GM18498 (cell line): ENCODE results near the gene PCDHGA11.
A peak's percentile ranks its signal among the peaks of the same experiment; 100 is the strongest.
"Not testable (repeated sequence)": the region's sequence is repeated elsewhere in the genome, so short reads cannot be mapped to it uniquely, and the experiment has no call there.

ENCODE experiments used
- ATAC-seq: cut with Tn5 transposase; IDR thresholded peaks from one replicate; pipeline ENCODE4 v1.9.1; 2021; ENCODE audit warnings: mild to moderate bottlenecking, moderate library complexity; ENCODE audit not compliant: unreplicated experiment

PCDHGA11 gene

GRCh38 chr5:141420855-141421488, at the start of gene PCDHGA11:
Gene PCDHGA11 (plus strand): TSS chr5:141421051. CDS start chr5:141421228, 177 bp downstream.
- ATAC-seq = peak; percentile 65

GRCh38 chr5:141371572-141372475, 49.0 kb upstream of the PCDHGA11 start:
- ATAC-seq = no peak

- ATAC-seq = no peak
Observed at GRCh38 chr5:141373673-141374317, 47.1 kb upstream of the PCDHGA11 start, which contains the start of gene PCDHGA6. Gene PCDHGA6 (plus strand): TSS chr5:141373891. CDS start chr5:141374084, 193 bp downstream.

- ATAC-seq = no peak
Observed at GRCh38 chr5:141374627-141375026, 46.2 kb upstream of the PCDHGA11 start.

GRCh38 chr5:141375444-141376155, 45.3 kb upstream of the PCDHGA11 start:
- ATAC-seq = not testable (repeated sequence)

- ATAC-seq = no peak
Observed at GRCh38 chr5:141382469-141383294, 38.2 kb upstream of the PCDHGA11 start, which contains the start of gene PCDHGA7. Gene PCDHGA7 (plus strand): TSS chr5:141382742. CDS start chr5:141382900, 158 bp downstream.

- ATAC-seq = no peak
Observed at GRCh38 chr5:141383345-141383744, 37.5 kb upstream of the PCDHGA11 start.

GRCh38 chr5:141384471-141385267, 36.2 kb upstream of the PCDHGA11 start:
- ATAC-seq = no peak

GRCh38 chr5:141387557-141388311, 33.1 kb upstream of the PCDHGA11 start, which contains the start of gene PCDHGB4:
Gene PCDHGB4 (plus strand): TSS chr5:141387698. CDS start chr5:141387885, 187 bp downstream.
- not testable (repeated sequence) for ATAC-seq

GRCh38 chr5:141388661-141389060, 32.2 kb upstream of the PCDHGA11 start:
- ATAC-seq = no peak

- no peak for ATAC-seq
Observed at GRCh38 chr5:141389153-141390042, 31.5 kb upstream of the PCDHGA11 start.

GRCh38 chr5:141392429-141393198, 28.2 kb upstream of the PCDHGA11 start, which contains the start of gene PCDHGA8:
Gene PCDHGA8 (plus strand): TSS chr5:141392633. CDS start chr5:141392814, 181 bp downstream.
- ATAC-seq = no peak

GRCh38 chr5:141393267-141393666, 27.6 kb upstream of the PCDHGA11 start:
- no peak for ATAC-seq

GRCh38 chr5:141394401-141395187, 26.3 kb upstream of the PCDHGA11 start:
- ATAC-seq = not testable (repeated sequence)

- ATAC-seq = peak; percentile 79
Observed at GRCh38 chr5:141397756-141398551, 22.9 kb upstream of the PCDHGA11 start, which contains the start of gene PCDHGB5. Gene PCDHGB5 (plus strand): TSS chr5:141397947. CDS start chr5:141398128, 181 bp downstream.
